Left ventricle myocardium inferior (tissue), 1 donor: ENCODE measurements around the gene SLC2A5. TPM values are rescaled to one million over a fixed set of nuclear protein-coding genes. Genes with fewer than 3 reads are reported as not detected.

ENCODE experiments used
- DNase-seq: peaks from one replicate; pipeline ENCODE4 v3.0.0-alpha.2; 2020
- H3K27ac ChIP-seq: fragments of 200-600 bp; replicated peaks from 2 replicates; pipeline ENCODE4 v1.8.0; 2021
- H3K27me3 ChIP-seq: fragments of 200-600 bp; 2 replicates; pipeline ENCODE4 v1.8.0; 2021; ENCODE audit warnings: low read depth
- H3K36me3 ChIP-seq: fragments of 200-600 bp; 2 replicates; pipeline ENCODE4 v1.8.0; 2021
- H3K4me1 ChIP-seq: fragments of 200-600 bp; 2 replicates; pipeline ENCODE4 v1.8.0; 2021
- H3K4me3 ChIP-seq: fragments of 200-600 bp; 2 replicates; pipeline ENCODE4 v1.8.0; 2021; ENCODE audit warnings: mild to moderate bottlenecking, moderate library complexity
- H3K9me3 ChIP-seq: fragments of 200-600 bp; replicated peaks from 2 replicates; pipeline ENCODE4 v1.8.0; 2021
- intact Hi-C: fragments of 100-400 bp; cut with micrococcal nuclease; formaldehyde crosslinking; loops from one replicate; pipeline ENCODE4 v1.11.0; 2022
- total RNA-seq: library from RNA; stranded (reverse); fragmentation: NEBNext Ultra II Directional; extraction: Animal tissue kit (Norgen Biotek cat#: 25700); gene quantifications from one replicate; pipeline ENCODE4 v1.2.1, GENCODE V29; 2021
- TF ChIP-seq, protein P1 (sequence below): fragments of 200-600 bp; IDR thresholded peaks from 2 replicates; pipeline ENCODE4 v1.8.0; 2021; ENCODE audit warnings: antibody characterized with exemption, mild to moderate bottlenecking, borderline replicate concordance
- donor health status: DM: no; HTN: yes; CAD: no; lungs with severe emphysema.

Gene SLC2A5
- total RNA-seq, 1 donor from 2014 or later: 4.2 TPM

DNA sequence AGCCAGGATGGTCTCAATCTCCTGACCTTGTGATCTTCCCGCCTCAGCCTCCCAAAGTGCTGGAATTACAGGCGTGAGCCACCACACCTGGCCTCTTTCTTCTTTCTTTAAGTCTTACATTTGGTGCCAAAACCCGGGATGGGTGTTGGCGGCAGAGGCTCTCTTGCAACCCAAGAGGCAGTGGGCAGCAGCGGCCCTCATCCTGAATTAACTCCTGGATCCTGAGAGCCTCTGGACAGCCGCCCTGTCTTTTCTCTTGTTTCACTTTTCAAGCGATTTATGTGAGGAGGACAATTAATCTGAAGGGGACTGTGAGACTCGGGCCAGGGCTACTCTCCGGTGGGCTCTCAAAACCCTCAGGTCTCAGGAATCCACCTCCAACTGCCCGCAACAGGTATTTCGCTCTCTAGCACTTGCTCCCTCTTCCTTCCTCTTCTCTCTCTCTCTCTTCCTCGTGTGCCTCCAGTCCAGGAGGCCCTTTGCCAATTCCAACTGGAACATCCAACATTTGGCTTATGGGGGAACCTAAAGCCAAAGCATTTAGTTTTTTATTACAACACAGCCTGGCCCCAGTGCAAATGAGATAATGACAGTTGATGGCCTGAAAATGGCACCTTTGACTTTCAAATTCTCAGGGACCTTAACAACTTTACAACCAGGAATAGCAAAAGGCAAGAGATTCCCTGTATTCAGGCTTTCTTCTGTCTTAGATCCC, 18.1 kb upstream of the SLC2A5 start:
- H3K27me3 ChIP-seq: no peaks in the 10 kb centered on the region
- TF ChIP-seq, protein P1, sequence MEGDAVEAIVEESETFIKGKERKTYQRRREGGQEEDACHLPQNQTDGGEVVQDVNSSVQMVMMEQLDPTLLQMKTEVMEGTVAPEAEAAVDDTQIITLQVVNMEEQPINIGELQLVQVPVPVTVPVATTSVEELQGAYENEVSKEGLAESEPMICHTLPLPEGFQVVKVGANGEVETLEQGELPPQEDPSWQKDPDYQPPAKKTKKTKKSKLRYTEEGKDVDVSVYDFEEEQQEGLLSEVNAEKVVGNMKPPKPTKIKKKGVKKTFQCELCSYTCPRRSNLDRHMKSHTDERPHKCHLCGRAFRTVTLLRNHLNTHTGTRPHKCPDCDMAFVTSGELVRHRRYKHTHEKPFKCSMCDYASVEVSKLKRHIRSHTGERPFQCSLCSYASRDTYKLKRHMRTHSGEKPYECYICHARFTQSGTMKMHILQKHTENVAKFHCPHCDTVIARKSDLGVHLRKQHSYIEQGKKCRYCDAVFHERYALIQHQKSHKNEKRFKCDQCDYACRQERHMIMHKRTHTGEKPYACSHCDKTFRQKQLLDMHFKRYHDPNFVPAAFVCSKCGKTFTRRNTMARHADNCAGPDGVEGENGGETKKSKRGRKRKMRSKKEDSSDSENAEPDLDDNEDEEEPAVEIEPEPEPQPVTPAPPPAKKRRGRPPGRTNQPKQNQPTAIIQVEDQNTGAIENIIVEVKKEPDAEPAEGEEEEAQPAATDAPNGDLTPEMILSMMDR: no peak
- no peak for DNase-seq
- H3K4me1 ChIP-seq: peaks cover 19% of the 10 kb centered on the region
- no peaks in the 10 kb centered on the region for H3K9me3 ChIP-seq
- no peak overlapping the region for H3K27ac ChIP-seq
- H3K36me3 ChIP-seq: no peaks in the 10 kb centered on the region
- intact Hi-C loops: no loop called here
- H3K4me3 ChIP-seq: no peak overlapping the region

DNA sequence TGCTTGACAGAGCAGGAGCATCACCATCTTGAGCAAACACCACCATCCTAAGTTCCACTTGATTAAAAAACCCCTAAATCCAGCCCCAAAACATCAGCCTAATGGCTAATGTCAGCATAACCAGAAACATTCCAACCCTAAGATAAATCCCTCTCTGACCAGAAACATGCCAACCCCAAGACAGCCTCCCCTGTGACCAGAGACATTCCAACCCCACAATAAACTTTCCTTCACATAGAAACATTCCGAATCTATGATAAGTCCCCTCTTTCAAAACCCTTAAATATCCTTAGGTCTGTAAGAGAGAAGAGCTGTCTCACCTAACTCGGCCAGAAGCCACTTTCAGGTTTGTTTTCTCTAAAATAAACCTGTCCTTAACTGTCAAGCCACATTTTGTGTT, 17.4 kb upstream of the SLC2A5 start:
- TF ChIP-seq, protein P1: no peak
- intact Hi-C loops: no loop called here
- Histone ChIP-seq H3K4me3 (no peak overlapping the region), H3K9me3 (no peaks in the 10 kb centered on the region), H3K4me1 (peaks cover 19% of the 10 kb centered on the region), H3K27ac (no peak overlapping the region), H3K27me3 (no peaks in the 10 kb centered on the region), H3K36me3 (no peaks in the 10 kb centered on the region)
- DNase-seq: no peak

DNA sequence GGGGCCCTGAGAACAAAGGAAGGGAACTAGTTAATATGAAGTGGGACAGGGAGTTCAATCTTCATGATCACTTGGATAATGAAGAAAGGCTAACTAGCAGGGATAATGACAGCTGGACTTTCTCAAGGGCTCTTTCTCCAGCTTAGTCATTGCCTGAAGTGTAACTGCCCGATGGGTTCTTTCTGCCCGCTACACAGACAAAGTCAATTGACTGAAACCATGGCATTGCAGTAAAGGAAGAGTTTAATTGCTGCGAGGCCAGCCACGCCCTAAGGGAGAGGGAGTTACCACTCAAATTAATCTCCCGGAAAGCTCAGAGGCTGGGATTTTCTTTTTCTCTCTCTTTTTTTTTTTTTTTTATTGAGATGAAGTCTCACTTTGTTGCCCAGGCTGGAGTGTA, 16.6 kb upstream of the SLC2A5 start:
- H3K27me3 ChIP-seq: no peaks in the 10 kb centered on the region
- no peak overlapping the region for H3K4me3 ChIP-seq
- peaks cover 19% of the 10 kb centered on the region for H3K4me1 ChIP-seq
- TF ChIP-seq, protein P1: no peak
- no peaks in the 10 kb centered on the region for H3K36me3 ChIP-seq
- intact Hi-C loops: no loop called here
- H3K9me3 ChIP-seq: no peaks in the 10 kb centered on the region
- H3K27ac ChIP-seq: no peak overlapping the region
- DNase-seq: no peak

DNA sequence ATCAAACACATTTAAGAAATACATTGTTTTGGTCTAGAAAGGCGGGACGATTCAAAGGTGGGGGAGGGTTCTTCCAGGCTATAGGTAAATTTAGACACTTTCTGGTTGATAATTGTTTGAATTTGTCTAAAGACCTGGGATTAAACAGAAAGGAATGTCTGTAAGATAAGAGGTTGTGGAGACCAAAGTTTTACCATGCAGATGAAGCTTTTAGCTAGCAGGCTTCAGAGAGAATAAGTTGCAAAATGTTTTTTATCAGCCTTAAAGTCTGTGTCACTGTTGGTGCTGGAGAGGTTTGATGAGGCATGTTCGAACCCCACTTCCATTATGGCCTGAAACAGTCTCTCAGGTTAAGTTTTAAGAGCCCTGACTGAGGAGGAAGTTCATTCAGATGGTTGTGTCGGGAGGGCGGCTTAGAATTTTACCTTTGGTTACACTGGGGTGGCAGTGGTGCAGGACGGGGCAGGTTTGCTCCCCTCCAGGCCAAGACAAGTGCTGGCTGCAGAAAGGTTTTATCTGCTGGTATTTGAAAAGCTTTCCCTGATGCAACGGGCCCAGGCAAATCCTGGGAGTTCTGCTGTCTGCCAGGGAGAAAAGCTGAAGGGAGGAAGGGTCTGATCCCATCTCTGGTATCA, 16.0 kb upstream of the SLC2A5 start:
- intact Hi-C loops: no loop called here
- no peak overlapping the region for H3K4me3 ChIP-seq
- H3K9me3 ChIP-seq: no peaks in the 10 kb centered on the region
- peaks cover 19% of the 10 kb centered on the region for H3K4me1 ChIP-seq
- H3K36me3 ChIP-seq: no peaks in the 10 kb centered on the region
- no peaks in the 10 kb centered on the region for H3K27me3 ChIP-seq
- TF ChIP-seq, protein P1: no peak
- no peak for DNase-seq
- H3K27ac ChIP-seq: peak overlapping the region; percentile 56

DNA sequence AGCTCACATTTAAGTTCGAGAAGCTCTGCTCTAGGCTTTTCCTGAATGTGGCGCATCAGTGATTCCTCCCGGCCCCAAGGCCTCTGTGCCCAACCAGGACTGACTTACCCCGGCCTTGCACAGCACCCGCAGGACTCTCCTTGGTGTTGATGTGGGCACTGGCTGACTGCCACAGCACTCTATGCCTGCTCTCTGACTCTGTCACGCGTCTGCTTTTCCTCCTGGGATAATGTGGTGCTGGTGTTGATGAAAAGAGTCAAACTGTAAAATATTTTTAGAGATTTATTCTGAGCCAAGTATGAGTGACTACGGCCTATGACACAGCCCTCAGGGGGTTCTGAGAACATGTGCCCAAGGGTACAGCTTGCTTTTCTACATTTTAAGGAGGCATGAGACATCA, 15.5 kb upstream of the SLC2A5 start:
- Histone ChIP-seq H3K9me3 (no peaks in the 10 kb centered on the region), H3K36me3 (no peaks in the 10 kb centered on the region), H3K27me3 (no peaks in the 10 kb centered on the region), H3K4me3 (no peak overlapping the region), H3K27ac (peak overlapping the region; percentile 56), H3K4me1 (peaks cover 22% of the 10 kb centered on the region)
- intact Hi-C loops: no loop called here
- DNase-seq: peak; percentile 72
- TF ChIP-seq, protein P1: no peak
